IPS-18a (cell line): ENCODE results near the gene ATP4B.

Experiments used
- H3K27ac ChIP-seq: one replicate; pipeline ENCODE4 v1.5.1; 2013; ENCODE audit warnings: low read length
- H3K27me3 ChIP-seq: one replicate; pipeline ENCODE4 v1.6.1; 2013; ENCODE audit warnings: mild to moderate bottlenecking, low read length; ENCODE audit not compliant: control insufficient read depth, insufficient read depth
- H3K36me3 ChIP-seq: one replicate; pipeline ENCODE4 v1.6.1; 2013; ENCODE audit warnings: low read depth, low read length; ENCODE audit not compliant: control insufficient read depth
- H3K4me1 ChIP-seq: one replicate; pipeline ENCODE4 v1.6.1; 2013; ENCODE audit warnings: low read depth, low read length; ENCODE audit not compliant: control insufficient read depth
- H3K4me3 ChIP-seq: one replicate; pipeline ENCODE4 v1.5.1; 2013; ENCODE audit warnings: low read length
- H3K9ac ChIP-seq: one replicate; pipeline ENCODE4 v1.6.1; 2013; ENCODE audit warnings: mild to moderate bottlenecking, low read length, moderate library complexity
- H3K9me3 ChIP-seq: one replicate; pipeline ENCODE4 v1.6.1; 2013; ENCODE audit warnings: low read depth, low read length; ENCODE audit not compliant: control insufficient read depth

ATP4B gene

GRCh38 chr13:113636266-113636963 is 21.6 kb downstream of the ATP4B start:
- Histone ChIP-seq H3K36me3 (peaks cover 69% of the 10 kb centered on the region), H3K4me3 (no peak overlapping the region), H3K27ac (no peak overlapping the region), H3K9me3 (no peaks in the 10 kb centered on the region), H3K4me1 (no peaks in the 10 kb centered on the region), H3K9ac (no peak overlapping the region), H3K27me3 (no peaks in the 10 kb centered on the region)

- peaks cover 68% of the 10 kb centered on the region for H3K36me3 ChIP-seq
These were observed 22.3 kb downstream of the ATP4B start for GRCh38 chr13:113635709-113636108.

GRCh38 chr13:113635048-113635420 is 23.0 kb downstream of the ATP4B start:
- Histone ChIP-seq H3K4me1 (no peaks in the 10 kb centered on the region), H3K9me3 (no peaks in the 10 kb centered on the region), H3K36me3 (peaks cover 62% of the 10 kb centered on the region), H3K9ac (no peak overlapping the region), H3K27me3 (no peaks in the 10 kb centered on the region), H3K4me3 (no peak overlapping the region), H3K27ac (no peak overlapping the region)

More at GRCh38 chr13:113635709-113636108, 22.3 kb downstream of the ATP4B start:
- Histone ChIP-seq H3K4me1 (no peaks in the 10 kb centered on the region), H3K27ac (no peak overlapping the region), H3K9ac (no peak overlapping the region), H3K27me3 (no peaks in the 10 kb centered on the region), H3K4me3 (no peak overlapping the region), H3K9me3 (no peaks in the 10 kb centered on the region)

- peaks cover 60% of the 10 kb centered on the region for H3K36me3 ChIP-seq
- H3K27ac ChIP-seq = no peak overlapping the region
- no peaks in the 10 kb centered on the region for H3K27me3 ChIP-seq
- H3K9me3 ChIP-seq = no peaks in the 10 kb centered on the region
- H3K4me1 ChIP-seq = no peaks in the 10 kb centered on the region
- H3K9ac ChIP-seq = no peak overlapping the region
- no peak overlapping the region for H3K4me3 ChIP-seq
These were observed 23.5 kb downstream of the ATP4B start for GRCh38 chr13:113634279-113635047.

- Histone ChIP-seq H3K27ac (no peak overlapping the region), H3K27me3 (no peaks in the 10 kb centered on the region), H3K36me3 (peaks cover 54% of the 10 kb centered on the region), H3K4me3 (no peak overlapping the region), H3K4me1 (no peaks in the 10 kb centered on the region), H3K9ac (no peak overlapping the region), H3K9me3 (no peaks in the 10 kb centered on the region)
These were observed 24.5 kb downstream of the ATP4B start for GRCh38 chr13:113633485-113633873.

- Histone ChIP-seq H3K36me3 (peaks cover 50% of the 10 kb centered on the region), H3K9me3 (no peaks in the 10 kb centered on the region), H3K4me1 (no peaks in the 10 kb centered on the region), H3K4me3 (no peak overlapping the region), H3K27ac (no peak overlapping the region), H3K9ac (no peak overlapping the region), H3K27me3 (no peaks in the 10 kb centered on the region)
These were observed 25.1 kb downstream of the ATP4B start for GRCh38 chr13:113632706-113633484.

GRCh38 chr13:113631341-113632095 is 26.5 kb downstream of the ATP4B start:
- Histone ChIP-seq H3K36me3 (peaks cover 42% of the 10 kb centered on the region), H3K9ac (no peak overlapping the region), H3K27me3 (no peaks in the 10 kb centered on the region), H3K27ac (no peak overlapping the region), H3K4me1 (no peaks in the 10 kb centered on the region), H3K9me3 (no peaks in the 10 kb centered on the region), H3K4me3 (no peak overlapping the region)

GRCh38 chr13:113630804-113631203 is 27.2 kb downstream of the ATP4B start:
- Histone ChIP-seq H3K27ac (no peak overlapping the region), H3K4me1 (no peaks in the 10 kb centered on the region), H3K36me3 (peaks cover 36% of the 10 kb centered on the region), H3K27me3 (no peaks in the 10 kb centered on the region), H3K4me3 (no peak overlapping the region), H3K9me3 (no peaks in the 10 kb centered on the region), H3K9ac (no peak overlapping the region)

GRCh38 chr13:113630296-113630695 is 27.7 kb downstream of the ATP4B start:
- Histone ChIP-seq H3K9me3 (no peaks in the 10 kb centered on the region), H3K9ac (no peak overlapping the region), H3K27me3 (no peaks in the 10 kb centered on the region), H3K4me3 (no peak overlapping the region), H3K4me1 (no peaks in the 10 kb centered on the region), H3K36me3 (peaks cover 31% of the 10 kb centered on the region), H3K27ac (no peak overlapping the region)

GRCh38 chr13:113629866-113630265 is 28.1 kb downstream of the ATP4B start:
- Histone ChIP-seq H3K36me3 (peaks cover 26% of the 10 kb centered on the region), H3K9me3 (no peaks in the 10 kb centered on the region), H3K4me3 (no peak overlapping the region), H3K9ac (no peak overlapping the region), H3K4me1 (no peaks in the 10 kb centered on the region), H3K27ac (no peak overlapping the region), H3K27me3 (no peaks in the 10 kb centered on the region)
